Adrenal gland (tissue), 5 donors: ENCODE results near the gene ELOB.

Experiments
- POLR2A ChIP-seq, 2 donors: fragments of 450-650 bp; IDR thresholded peaks; one replicate each; pipeline ENCODE4 v1.6.1; 2017; ENCODE audit warnings: antibody characterized with exemption in 2 of 2, mild to moderate bottlenecking in 2 of 2, moderate library complexity in 1 of 2
- TF ChIP-seq, protein P1 (sequence below), 6 experiments: fragments of 450-650 bp in 4 of 6; fragments of 200-600 bp in 2 of 6; sonication (generic) in 1 of 6; IDR thresholded peaks; 1 replicate in 5 of 6; 2 replicates in 1 of 6; pipeline versions ENCODE4 v1.5.1 to v1.8.0; 2016 to 2021; ENCODE audit warnings: antibody characterized with exemption in 6 of 6, mild to moderate bottlenecking in 2 of 6, moderate library complexity in 1 of 6
- donor health status: DM: no; HTN: no; CAD: no.

DNA sequence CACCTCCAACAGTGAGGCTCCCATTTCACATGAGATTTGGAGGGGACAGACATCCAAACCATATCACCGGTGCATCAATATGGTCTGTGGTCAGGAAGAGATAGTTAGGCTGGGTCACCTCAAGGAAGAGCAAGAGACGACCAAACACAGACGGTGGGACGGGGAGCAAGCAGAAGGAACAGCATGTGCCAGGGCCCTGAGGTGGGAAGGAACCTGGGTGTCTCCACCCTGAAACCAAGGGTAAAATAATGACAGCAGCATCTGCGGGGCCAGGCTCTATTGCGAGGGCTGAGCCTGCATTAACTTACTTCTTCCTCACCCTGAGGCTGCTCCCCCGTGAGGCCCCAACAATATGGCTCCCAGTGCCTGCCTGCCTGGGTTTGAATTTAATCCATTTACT, 31.1 kb upstream of the ELOB start:
- TF ChIP-seq, protein P1, sequence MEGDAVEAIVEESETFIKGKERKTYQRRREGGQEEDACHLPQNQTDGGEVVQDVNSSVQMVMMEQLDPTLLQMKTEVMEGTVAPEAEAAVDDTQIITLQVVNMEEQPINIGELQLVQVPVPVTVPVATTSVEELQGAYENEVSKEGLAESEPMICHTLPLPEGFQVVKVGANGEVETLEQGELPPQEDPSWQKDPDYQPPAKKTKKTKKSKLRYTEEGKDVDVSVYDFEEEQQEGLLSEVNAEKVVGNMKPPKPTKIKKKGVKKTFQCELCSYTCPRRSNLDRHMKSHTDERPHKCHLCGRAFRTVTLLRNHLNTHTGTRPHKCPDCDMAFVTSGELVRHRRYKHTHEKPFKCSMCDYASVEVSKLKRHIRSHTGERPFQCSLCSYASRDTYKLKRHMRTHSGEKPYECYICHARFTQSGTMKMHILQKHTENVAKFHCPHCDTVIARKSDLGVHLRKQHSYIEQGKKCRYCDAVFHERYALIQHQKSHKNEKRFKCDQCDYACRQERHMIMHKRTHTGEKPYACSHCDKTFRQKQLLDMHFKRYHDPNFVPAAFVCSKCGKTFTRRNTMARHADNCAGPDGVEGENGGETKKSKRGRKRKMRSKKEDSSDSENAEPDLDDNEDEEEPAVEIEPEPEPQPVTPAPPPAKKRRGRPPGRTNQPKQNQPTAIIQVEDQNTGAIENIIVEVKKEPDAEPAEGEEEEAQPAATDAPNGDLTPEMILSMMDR (IDR thresholded peaks at IDR 0.05), result no peak
- no peak for TF ChIP-seq POLR2A (IDR thresholded peaks at IDR 0.05)
